Kidney epithelial cell (primary cell): ENCODE data around the gene CACNB1. TPM values are rescaled to one million over a fixed set of nuclear protein-coding genes. Genes with fewer than 3 reads are reported as not detected.

Experiments used
- DNase-seq: peaks from one replicate; pipeline ENCODE4 v3.0.0-alpha.2; 2010; ENCODE audit warnings: low read depth
- H3K27me3 ChIP-seq: 2 replicates; pipeline ENCODE4 v1.6.0; 2011; ENCODE audit warnings: low read length; ENCODE audit not compliant: control insufficient read depth, insufficient read depth
- H3K36me3 ChIP-seq: 2 replicates; pipeline ENCODE4 v1.5.1; 2011; ENCODE audit warnings: low read length; ENCODE audit not compliant: control insufficient read depth, insufficient read depth
- H3K4me3 ChIP-seq: 2 replicates; pipeline ENCODE4 v1.5.1; 2011; ENCODE audit warnings: low read depth, mild to moderate bottlenecking, control low read depth, low read length
- total RNA-seq: library from RNA; depleted of rRNA; stranded (reverse); fragments of >200 nt; gene quantifications from 2 replicates; pipeline ENCODE4 v1.2.3, GENCODE V29; 2015
- TF ChIP-seq, protein P1 (sequence below): IDR thresholded peaks from 2 replicates; pipeline ENCODE4 v1.5.1; 2011; ENCODE audit warnings: mild to moderate bottlenecking, moderate library complexity, low read length, control low read depth, inconsistent platforms; ENCODE audit not compliant: insufficient read depth, poor library complexity, severe bottlenecking

The CACNB1 gene
- total RNA-seq, 1 donor from 2014 or later: 6.0 TPM

- DNase-seq: no peak
- TF ChIP-seq, protein P1, sequence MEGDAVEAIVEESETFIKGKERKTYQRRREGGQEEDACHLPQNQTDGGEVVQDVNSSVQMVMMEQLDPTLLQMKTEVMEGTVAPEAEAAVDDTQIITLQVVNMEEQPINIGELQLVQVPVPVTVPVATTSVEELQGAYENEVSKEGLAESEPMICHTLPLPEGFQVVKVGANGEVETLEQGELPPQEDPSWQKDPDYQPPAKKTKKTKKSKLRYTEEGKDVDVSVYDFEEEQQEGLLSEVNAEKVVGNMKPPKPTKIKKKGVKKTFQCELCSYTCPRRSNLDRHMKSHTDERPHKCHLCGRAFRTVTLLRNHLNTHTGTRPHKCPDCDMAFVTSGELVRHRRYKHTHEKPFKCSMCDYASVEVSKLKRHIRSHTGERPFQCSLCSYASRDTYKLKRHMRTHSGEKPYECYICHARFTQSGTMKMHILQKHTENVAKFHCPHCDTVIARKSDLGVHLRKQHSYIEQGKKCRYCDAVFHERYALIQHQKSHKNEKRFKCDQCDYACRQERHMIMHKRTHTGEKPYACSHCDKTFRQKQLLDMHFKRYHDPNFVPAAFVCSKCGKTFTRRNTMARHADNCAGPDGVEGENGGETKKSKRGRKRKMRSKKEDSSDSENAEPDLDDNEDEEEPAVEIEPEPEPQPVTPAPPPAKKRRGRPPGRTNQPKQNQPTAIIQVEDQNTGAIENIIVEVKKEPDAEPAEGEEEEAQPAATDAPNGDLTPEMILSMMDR: no peak
- H3K4me3 ChIP-seq: peak overlapping the region; percentile 95
- peaks cover 10% of the 10 kb centered on the region for H3K36me3 ChIP-seq
- H3K27me3 ChIP-seq: no peaks in the 10 kb centered on the region
These were observed 3.6 kb upstream of the CACNB1 start for GRCh38 chr17:39200957-39201510.

DNA sequence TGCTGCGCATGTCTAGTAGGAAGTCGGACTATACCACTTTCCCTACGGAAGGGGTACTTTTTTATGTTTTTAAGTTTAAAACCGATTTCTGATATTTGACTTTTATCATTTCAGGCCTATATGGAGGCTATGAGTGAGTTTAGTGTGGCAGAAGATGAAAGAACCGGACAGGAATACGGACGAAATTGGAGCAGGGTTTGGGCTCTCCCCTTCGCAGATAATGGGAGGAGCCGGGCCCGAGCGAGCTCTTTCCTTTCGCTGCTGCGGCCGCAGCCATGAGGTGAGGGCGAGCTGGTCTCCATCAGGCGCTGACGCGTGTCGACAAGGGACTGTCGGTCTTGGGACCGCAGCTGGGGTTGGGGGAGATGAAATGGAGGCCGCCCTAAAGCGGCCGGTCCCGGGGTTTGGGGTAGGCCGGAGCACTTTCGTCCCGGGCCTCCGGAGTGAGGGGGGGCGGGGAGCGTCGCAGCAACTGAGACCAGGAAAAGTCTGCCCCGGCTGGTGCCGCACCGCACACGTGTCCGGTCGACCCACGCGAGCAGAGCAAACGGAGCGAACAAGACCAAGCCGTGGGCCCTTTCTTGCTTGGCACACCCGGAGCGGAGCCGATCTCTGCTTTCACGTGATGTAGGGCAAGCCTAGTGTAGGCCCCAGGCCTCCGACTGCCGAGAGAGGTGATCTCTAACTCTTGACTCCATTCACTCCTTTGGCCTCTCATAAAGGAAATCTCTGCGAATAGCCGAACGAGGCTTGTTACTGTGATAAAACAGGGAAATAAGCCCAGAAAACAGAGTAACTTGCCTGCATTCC is 2.8 kb upstream of the CACNB1 start, which contains the start of gene RPL19:
Gene RPL19 (plus strand): TSS at position 214 of the 810 bp plus-strand sequence. CDS start 62 bp downstream, at position 276.
- Histone ChIP-seq H3K4me3 (peak within 1 kb of the TSS; percentile 95), H3K27me3 (no peaks in the 10 kb centered on the region), H3K36me3 (peaks cover 10% of the 10 kb centered on the region)
- DNase-seq: no peak
- TF ChIP-seq, protein P1: no peak

DNA sequence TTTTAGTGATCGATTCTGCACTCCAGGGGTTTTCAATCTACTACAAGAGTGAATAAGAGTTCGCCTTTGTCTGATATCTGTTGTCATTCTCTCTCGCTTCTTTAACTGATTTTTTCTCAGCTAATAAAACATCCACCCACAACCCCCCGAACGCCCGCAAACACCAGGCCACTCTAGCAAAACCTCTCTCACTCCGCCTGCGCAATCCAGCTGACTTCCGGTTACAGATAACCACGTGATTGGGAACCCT is 2.3 kb upstream of the CACNB1 start:
- TF ChIP-seq, protein P1: no peak
- Histone ChIP-seq H3K4me3 (peak overlapping the region; percentile 95), H3K27me3 (no peaks in the 10 kb centered on the region), H3K36me3 (peaks cover 8% of the 10 kb centered on the region)
- DNase-seq: peak; percentile 81

DNA sequence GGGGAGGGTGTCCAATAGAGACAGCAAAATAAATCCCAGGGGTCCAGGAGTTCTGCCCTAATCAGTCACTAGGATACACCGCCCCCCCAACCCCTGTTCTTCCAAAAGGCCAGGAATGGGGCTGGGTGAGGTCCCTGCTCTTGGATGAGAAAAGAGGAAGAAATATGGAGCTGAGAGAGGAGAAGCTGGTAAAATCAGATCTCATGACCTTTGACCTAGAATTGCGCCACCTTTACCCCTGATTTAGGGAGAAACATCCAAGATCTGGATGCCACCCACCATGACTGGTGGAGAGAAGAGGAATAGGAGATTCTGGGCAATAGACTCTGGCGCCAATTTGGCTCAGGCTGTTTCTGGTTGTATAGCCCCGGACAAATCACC is 707 bp upstream of the CACNB1 start:
- H3K27me3 ChIP-seq: no peaks in the 10 kb centered on the region
- TF ChIP-seq, protein P1: no peak
- no peak for DNase-seq
- H3K4me3 ChIP-seq: no peak overlapping the region
- peaks cover 2% of the 10 kb centered on the region for H3K36me3 ChIP-seq

GRCh38 chr17:39196808-39197291 is 619 bp downstream of the CACNB1 start:
- no peak for DNase-seq
- peak overlapping the region; percentile 73 for H3K4me3 ChIP-seq
- TF ChIP-seq, protein P1: no peak
- no peaks in the 10 kb centered on the region for H3K36me3 ChIP-seq
- no peaks in the 10 kb centered on the region for H3K27me3 ChIP-seq
